ENCODE measurements around the gene PPM1M.
"Not testable (repeated sequence)": the region's sequence is repeated elsewhere in the genome, so short reads cannot be mapped to it uniquely, and the experiment has no call there.

The PPM1M gene

GRCh38 chr3:52247409-52248164 is 2.0 kb downstream of the PPM1M start:
- no peak for DNase-seq

GRCh38 chr3:52248165-52248541 is 2.6 kb downstream of the PPM1M start:
- DNase-seq, result no peak

GRCh38 chr3:52248816-52249547 is 3.4 kb downstream of the PPM1M start:
- no peak for DNase-seq

- no peak for DNase-seq
Observed at GRCh38 chr3:52249683-52250082, 4.1 kb downstream of the PPM1M start.

GRCh38 chr3:52250122-52250521 is 4.6 kb downstream of the PPM1M start:
- DNase-seq, result no peak

GRCh38 chr3:52253314-52254304 is 8.1 kb downstream of the PPM1M start:
- DNase-seq, result no peak

- DNase-seq, result no peak
Observed at GRCh38 chr3:52254608-52255007, 9.0 kb downstream of the PPM1M start.

- no peak for DNase-seq
Observed at GRCh38 chr3:52256159-52256558, 10.6 kb downstream of the PPM1M start.

GRCh38 chr3:52256622-52257021 is 11.1 kb downstream of the PPM1M start:
- DNase-seq, result no peak

- DNase-seq, result no peak
Observed at GRCh38 chr3:52257911-52258310, 12.4 kb downstream of the PPM1M start.

GRCh38 chr3:52259035-52259434 is 13.5 kb downstream of the PPM1M start:
- no peak for DNase-seq

GRCh38 chr3:52259448-52259847 is 13.9 kb downstream of the PPM1M start:
- DNase-seq, result no peak

- DNase-seq, result no peak
Observed at GRCh38 chr3:52262447-52262846, 16.9 kb downstream of the PPM1M start.

GRCh38 chr3:52265387-52265786 is 19.8 kb downstream of the PPM1M start:
- no peak for DNase-seq

- no peak for DNase-seq
Observed at GRCh38 chr3:52268036-52268435, 22.5 kb downstream of the PPM1M start.

GRCh38 chr3:52269776-52270175 is 24.2 kb downstream of the PPM1M start:
- no peak for DNase-seq

GRCh38 chr3:52270252-52270754 is 24.7 kb downstream of the PPM1M start:
- no peak for DNase-seq

GRCh38 chr3:52272172-52272571 is 26.6 kb downstream of the PPM1M start:
- not testable (repeated sequence) for DNase-seq

GRCh38 chr3:52272831-52273230 is 27.3 kb downstream of the PPM1M start:
- no peak for DNase-seq

GRCh38 chr3:52274781-52275180 is 29.2 kb downstream of the PPM1M start:
- not testable (repeated sequence) for DNase-seq

GRCh38 chr3:52277071-52277964 is 31.8 kb downstream of the PPM1M start:
- DNase-seq, result peak; percentile 5 to 28

GRCh38 chr3:52277972-52278509 is 32.5 kb downstream of the PPM1M start:
- peak in 1 of 2 experiments; percentile 56 for DNase-seq
